AG09309 (cell line): ENCODE data around the gene CDK5RAP2.

Experiments used
- DNase-seq: peaks from one replicate; pipeline ENCODE4 v3.0.0-alpha.2; 2010; ENCODE audit warnings: low read depth
- H3K4me3 ChIP-seq: 2 replicates; pipeline ENCODE4 v1.5.1; 2011; ENCODE audit warnings: mild to moderate bottlenecking, low read depth, low read length, moderate library complexity; ENCODE audit not compliant: control insufficient read depth
- TF ChIP-seq, protein P1 (sequence below): IDR thresholded peaks from 2 replicates; pipeline ENCODE4 v1.5.1; 2011; ENCODE audit warnings: mild to moderate bottlenecking, low read depth, low read length, inconsistent platforms; ENCODE audit not compliant: insufficient read depth, control insufficient read depth; ENCODE audit errors: missing control alignments

CDK5RAP2 gene

DNA sequence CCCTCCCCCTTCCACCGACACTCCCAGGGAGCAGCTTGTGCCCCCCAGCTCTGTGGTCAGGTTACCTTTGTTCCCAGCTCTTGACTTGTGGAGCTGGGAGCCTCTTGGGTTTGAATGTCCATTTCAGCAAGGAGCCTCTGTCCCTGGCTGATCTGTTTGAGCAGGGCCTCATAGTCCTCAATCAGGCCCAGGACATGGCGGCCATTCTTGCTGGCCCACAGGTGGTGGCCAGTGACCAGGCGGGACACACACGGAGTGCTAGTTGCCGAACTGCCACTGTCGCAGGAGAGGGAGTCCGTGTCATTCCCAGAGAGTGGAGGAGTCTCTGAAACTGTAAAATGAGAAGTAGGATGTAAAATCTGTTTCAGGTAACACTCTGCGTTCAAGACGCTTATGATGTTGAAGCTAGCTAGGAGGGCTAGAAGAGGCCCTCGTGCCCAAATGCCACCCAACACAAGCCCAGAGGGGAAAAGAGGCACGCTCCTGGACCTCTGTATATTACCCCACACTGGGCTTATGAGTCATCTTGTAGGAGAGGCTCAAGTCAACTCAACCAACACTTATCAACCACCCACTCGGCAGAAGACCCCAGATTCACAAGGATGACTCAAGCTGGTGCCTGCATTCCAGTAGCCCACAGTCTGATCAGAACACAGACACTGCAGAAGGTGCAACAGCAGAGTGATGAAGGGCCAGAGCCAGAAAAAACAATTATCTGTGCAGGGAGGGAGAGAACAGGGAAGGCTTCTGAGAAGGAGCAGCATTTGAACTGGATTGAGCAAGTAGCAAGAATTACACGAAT lies 177.0 kb downstream of the CDK5RAP2 start:
- TF ChIP-seq, protein P1, sequence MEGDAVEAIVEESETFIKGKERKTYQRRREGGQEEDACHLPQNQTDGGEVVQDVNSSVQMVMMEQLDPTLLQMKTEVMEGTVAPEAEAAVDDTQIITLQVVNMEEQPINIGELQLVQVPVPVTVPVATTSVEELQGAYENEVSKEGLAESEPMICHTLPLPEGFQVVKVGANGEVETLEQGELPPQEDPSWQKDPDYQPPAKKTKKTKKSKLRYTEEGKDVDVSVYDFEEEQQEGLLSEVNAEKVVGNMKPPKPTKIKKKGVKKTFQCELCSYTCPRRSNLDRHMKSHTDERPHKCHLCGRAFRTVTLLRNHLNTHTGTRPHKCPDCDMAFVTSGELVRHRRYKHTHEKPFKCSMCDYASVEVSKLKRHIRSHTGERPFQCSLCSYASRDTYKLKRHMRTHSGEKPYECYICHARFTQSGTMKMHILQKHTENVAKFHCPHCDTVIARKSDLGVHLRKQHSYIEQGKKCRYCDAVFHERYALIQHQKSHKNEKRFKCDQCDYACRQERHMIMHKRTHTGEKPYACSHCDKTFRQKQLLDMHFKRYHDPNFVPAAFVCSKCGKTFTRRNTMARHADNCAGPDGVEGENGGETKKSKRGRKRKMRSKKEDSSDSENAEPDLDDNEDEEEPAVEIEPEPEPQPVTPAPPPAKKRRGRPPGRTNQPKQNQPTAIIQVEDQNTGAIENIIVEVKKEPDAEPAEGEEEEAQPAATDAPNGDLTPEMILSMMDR: no peak
- DNase-seq: peak; percentile 93
- H3K4me3 ChIP-seq: no peak overlapping the region

DNA sequence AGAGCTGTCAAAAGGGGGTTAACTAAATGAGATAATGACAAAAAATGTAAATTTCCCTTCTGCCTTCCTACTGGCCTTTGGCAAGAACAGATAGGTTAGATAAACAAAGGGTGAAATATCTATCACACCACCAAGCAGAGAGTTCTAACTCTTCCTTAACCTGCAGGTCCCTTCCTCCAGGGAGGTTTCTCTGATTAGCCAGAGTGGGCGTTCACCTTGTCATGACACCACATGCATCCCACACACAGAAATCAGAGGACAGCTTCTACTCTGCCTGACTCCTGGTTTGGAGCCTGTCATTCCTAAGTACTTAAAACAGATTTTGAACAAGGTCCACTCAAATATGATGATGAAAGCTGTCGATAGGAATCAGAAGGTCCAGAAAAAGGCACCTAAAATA lies 180.0 kb downstream of the CDK5RAP2 start:
- TF ChIP-seq, protein P1: no peak
- no peak overlapping the region for H3K4me3 ChIP-seq

DNA sequence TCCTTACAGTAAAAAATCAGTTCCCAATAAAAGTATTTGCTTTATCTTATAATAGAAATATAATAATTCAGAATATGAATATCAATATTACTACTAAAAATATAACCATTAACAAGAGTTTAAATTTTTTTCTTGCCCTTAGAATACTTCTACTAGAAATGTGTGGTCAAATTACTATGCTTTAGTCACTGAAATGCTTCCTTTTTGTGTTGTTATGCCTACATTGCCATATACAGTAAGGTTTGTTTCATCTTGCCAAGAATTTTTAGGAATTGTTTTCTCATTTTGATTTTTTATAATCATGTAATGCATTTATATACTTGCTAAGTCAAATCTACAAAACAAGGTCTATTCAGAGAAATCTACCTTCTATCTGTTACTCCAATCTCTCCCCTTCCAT lies 181.7 kb downstream of the CDK5RAP2 start:
- TF ChIP-seq, protein P1: no peak
- no peak for DNase-seq
- no peak overlapping the region for H3K4me3 ChIP-seq

More for the DNA sequence above, 180.0 kb downstream of the CDK5RAP2 start:
- DNase-seq: no peak

DNA sequence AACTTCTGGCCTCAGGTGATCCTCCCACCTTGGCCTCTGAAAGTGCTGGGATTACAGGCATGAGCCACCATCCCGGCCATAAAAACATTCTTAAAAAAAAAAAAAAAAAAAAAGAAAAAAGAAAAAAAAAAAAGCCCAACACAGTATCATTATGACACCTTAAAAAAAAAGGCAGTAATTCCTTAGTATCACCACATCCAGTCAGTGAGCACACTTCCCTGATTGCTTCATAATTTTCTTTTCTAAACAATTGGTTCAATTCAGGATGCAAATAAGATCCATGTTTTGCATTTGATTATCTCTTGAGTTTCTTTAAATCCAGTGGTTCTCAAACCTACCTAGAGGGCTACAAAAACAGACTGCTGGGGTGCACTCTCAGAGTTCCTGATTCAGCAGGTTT lies 182.5 kb downstream of the CDK5RAP2 start:
- no peak for DNase-seq
- TF ChIP-seq, protein P1: no peak
- H3K4me3 ChIP-seq: no peak overlapping the region

DNA sequence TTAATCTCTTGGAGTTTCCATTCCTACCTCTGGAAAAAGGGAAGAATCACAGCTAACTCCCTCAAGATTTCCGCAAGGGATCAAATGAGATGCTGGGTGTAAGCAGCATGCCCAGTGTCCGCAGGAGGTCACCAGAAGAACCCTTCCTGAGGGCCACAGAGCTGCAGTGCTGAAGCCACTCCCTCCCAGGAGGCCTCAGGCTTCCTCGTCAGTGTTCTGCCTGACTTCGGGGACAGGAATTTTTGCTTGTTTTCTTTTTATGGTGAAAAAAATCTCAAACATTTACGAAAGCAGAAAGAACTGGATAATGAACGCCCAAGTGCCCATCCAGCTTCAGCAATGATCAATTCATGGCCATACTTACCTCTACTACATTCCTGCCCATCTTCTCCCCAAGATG lies 183.0 kb downstream of the CDK5RAP2 start:
- TF ChIP-seq, protein P1: no peak
- DNase-seq: no peak
- H3K4me3 ChIP-seq: no peak overlapping the region

DNA sequence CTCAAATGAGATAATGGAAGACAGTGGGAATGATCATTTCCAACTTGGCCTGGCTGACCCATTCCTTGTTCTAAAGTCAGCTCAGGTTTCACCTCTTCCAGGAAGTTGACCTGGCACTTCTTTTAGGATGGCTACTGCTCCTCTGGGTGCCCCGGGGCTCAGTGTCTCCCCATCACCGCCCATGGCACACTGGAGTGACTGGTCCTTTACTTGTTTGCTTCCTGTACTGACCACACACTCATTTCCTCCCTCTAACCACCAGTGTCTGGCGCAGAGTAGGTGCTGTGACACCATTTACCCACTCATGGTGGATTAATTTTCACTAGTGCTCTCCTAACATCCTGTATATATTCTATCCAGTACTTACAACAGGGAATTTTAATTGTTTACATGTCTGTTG lies 183.5 kb downstream of the CDK5RAP2 start:
- TF ChIP-seq, protein P1: no peak
- no peak for DNase-seq
- H3K4me3 ChIP-seq: no peak overlapping the region
